ENCODE results near the gene TMEM183A. TPM values are rescaled to one million over a fixed set of nuclear protein-coding genes. Genes with fewer than 3 reads are reported as not detected.
"Not testable (repeated sequence)": the region's sequence is repeated elsewhere in the genome, so short reads cannot be mapped to it uniquely, and the experiment has no call there.

Gene TMEM183A
- total RNA-seq, 1 donor from 2014 or later: 74.3 TPM

DNA sequence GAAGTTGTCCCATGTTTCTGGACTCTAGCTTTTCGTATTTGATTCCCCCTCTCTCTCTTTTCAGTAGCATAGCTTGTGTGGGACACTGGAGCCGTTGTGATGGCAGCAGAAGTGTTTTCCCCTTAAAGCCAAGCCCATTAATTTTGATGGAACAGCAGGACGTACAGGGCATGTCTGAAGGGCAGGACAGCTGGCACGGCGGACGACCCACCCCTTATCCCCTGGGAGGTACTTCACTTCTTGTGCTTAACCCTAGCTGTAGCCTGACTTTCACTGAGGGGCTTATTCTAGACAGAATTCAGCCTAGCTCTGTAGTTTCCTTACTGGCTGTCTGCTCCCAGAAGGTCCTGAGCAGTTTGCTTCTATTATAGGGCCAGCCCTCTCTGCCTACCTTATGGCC lies 10.5 kb downstream of the TMEM183A start:
- peaks cover 23% of the 10 kb centered on the region for H3K36me3 Mint-ChIP-seq (ENCODE audit: insufficient read depth)
- no peak for DNase-seq (ENCODE audit: low spot score, unreplicated experiment)
- H3K27me3 Mint-ChIP-seq: no peaks in the 10 kb centered on the region

DNA sequence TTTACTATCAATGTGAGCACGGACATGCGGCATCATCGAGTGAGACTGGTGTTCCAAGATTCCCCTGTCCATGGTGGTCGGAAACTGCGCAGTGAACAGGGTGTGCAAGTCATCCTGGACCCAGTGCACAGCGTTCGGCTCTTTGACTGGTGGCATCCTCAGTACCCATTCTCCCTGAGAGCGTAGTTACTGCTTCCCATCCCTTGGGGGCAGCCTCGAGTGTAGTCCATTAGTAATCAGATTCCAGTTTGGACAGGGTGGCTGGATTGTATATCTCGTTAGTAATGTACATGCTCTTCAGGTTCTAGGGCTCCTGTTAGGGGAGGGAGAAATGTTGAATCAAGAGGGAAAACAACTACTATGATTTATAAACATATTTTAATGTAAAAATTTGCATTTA lies 15.7 kb downstream of the TMEM183A start:
- not testable (repeated sequence) for H3K4me1 Mint-ChIP-seq (ENCODE audit: low read depth); H3K4me3 Mint-ChIP-seq (ENCODE audit: low read depth); DNase-seq (ENCODE audit: low spot score, unreplicated experiment); H3K27ac Mint-ChIP-seq; H3K9me3 Mint-ChIP-seq (ENCODE audit: low read depth)
- Mint-ChIP-seq H3K27me3 (peaks cover 17% of the 10 kb centered on the region), H3K36me3 (ENCODE audit: insufficient read depth) (peaks cover 24% of the 10 kb centered on the region)

More for the DNA sequence above, 10.5 kb downstream of the TMEM183A start:
- H3K9me3 Mint-ChIP-seq (ENCODE audit: low read depth): no peaks in the 10 kb centered on the region
- H3K4me1 Mint-ChIP-seq (ENCODE audit: low read depth): no peaks in the 10 kb centered on the region
- no peak overlapping the region for H3K27ac Mint-ChIP-seq
- TF ChIP-seq, protein P1, sequence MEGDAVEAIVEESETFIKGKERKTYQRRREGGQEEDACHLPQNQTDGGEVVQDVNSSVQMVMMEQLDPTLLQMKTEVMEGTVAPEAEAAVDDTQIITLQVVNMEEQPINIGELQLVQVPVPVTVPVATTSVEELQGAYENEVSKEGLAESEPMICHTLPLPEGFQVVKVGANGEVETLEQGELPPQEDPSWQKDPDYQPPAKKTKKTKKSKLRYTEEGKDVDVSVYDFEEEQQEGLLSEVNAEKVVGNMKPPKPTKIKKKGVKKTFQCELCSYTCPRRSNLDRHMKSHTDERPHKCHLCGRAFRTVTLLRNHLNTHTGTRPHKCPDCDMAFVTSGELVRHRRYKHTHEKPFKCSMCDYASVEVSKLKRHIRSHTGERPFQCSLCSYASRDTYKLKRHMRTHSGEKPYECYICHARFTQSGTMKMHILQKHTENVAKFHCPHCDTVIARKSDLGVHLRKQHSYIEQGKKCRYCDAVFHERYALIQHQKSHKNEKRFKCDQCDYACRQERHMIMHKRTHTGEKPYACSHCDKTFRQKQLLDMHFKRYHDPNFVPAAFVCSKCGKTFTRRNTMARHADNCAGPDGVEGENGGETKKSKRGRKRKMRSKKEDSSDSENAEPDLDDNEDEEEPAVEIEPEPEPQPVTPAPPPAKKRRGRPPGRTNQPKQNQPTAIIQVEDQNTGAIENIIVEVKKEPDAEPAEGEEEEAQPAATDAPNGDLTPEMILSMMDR (IDR thresholded peaks at IDR 0.05; ENCODE audit: unreplicated experiment): no peak
- no peak overlapping the region for H3K4me3 Mint-ChIP-seq (ENCODE audit: low read depth)

DNA sequence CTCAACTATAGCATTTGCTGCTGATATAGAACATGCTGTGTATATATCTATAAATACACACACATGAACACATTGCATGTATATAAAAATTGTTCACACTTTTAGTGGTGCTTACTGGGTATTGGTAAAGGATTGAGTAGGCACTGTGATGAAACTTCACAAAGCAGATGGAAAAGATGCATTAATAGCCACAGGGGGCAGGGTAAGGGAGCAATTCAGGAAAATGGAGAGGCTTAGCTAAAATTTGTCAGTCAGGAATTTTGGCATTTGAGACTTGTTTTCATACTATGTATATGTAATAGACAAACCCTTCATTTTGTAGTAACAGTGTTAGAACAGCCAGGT lies 18.5 kb downstream of the TMEM183A start:
- H3K4me3 Mint-ChIP-seq (ENCODE audit: low read depth): peak overlapping the region; percentile 13
- peaks cover 21% of the 10 kb centered on the region for H3K36me3 Mint-ChIP-seq (ENCODE audit: insufficient read depth)
- peaks cover 2% of the 10 kb centered on the region for H3K4me1 Mint-ChIP-seq (ENCODE audit: low read depth)
- DNase-seq (ENCODE audit: low spot score, unreplicated experiment): no peak
- peaks cover 41% of the 10 kb centered on the region for H3K27me3 Mint-ChIP-seq
- TF ChIP-seq, protein P1 (IDR thresholded peaks at IDR 0.05; ENCODE audit: unreplicated experiment): no peak
- H3K9me3 Mint-ChIP-seq (ENCODE audit: low read depth): peaks cover 6% of the 10 kb centered on the region
- H3K27ac Mint-ChIP-seq: no peak overlapping the region

DNA sequence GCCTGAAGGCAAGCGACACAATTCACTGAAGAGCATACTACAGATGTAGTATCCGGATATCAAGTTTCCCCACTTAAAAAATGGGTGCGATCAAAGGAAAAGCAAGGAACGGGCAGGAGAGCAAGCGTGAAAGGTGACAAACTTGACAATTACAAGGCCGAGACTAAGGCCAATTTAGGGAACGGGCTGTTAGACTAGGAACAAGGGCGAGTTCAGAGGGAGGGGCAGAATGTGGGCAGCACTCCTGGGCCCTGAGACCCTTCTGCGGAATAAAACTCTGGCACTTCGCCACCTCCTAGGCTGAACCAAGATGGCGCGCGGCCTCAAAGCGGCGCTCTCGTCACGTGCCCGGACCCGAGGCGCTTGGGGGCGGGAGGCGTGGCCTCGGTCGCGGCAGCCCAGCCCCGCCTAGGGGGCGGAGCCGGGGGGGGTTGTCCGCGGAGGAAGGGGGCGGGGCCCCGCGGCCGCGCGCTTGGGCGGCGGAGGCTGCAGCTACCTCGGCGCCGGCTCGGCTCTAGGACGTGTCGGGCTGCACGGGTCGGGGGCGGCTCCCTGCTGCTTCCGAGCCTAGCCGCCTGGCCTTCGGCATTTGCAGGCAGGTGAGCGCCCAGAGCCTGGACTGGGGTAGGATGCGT lies 19.0 kb downstream of the TMEM183A start, which contains the start of gene PPFIA4:
TSS of gene PPFIA4 (plus strand) at position 461 of the 635 bp plus-strand sequence. CDS start 12,518 bp downstream, outside the sequence.
- Mint-ChIP-seq H3K9me3 (ENCODE audit: low read depth) (peaks cover 6% of the 10 kb centered on the region), H3K27me3 (peaks cover 46% of the 10 kb centered on the region), H3K4me1 (ENCODE audit: low read depth) (peaks cover 2% of the 10 kb centered on the region), H3K27ac (peak within 1 kb of the TSS; percentile 29), H3K36me3 (ENCODE audit: insufficient read depth) (peaks cover 19% of the 10 kb centered on the region), H3K4me3 (ENCODE audit: low read depth) (peak within 1 kb of the TSS; percentile 66)
- TF ChIP-seq, protein P1 (IDR thresholded peaks at IDR 0.05; ENCODE audit: unreplicated experiment): no peak
- peak; percentile 79 for DNase-seq (ENCODE audit: low spot score, unreplicated experiment)

DNA sequence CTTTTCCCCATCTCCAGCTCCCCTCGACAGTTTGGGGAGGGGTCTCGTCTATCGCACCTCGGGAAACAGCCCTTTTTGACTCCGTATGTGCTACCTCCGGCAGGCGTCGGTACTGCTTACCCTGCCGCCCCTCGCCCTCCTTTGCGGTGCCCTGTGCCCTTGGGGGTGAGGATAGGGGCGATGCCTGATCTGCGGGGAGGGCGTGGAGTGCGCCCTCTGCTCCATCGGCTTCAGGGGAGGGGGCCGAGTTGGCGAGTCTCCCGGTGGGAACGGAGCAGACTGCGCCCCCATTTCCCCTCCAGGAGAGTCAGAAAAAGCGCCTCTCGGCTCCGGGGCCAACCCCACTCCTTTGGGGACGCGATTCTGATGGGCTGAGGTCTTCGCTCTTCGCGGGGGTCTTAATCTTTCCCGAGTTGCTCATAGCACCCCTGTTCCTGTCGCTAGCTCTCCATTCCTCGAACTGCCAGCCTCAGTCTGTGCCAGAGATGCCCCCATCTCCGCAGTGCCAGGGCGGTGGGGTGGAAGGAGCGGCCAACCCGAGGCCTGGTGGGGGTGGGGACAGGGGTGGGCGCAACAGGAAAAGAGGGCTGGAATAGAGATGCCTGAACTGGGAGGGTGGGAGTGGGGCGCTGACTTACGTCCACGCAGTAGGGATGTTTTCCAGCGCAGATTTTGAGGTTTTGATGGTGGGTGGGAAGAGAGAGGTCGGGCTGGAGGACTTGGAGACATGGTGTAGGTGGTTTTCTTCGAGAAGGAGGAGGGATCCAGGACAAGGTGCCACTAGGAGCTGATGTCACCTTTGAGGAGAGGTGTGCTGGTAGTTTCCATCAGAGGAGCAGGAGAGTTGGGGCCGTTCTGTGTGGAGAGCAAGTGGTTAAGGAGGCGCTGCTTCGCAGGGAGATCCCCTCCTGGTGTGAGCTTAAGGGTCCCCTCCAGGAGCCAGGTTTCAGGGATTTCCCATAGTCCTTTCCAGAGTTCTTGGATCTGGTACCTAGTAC lies 19.8 kb downstream of the TMEM183A start:
- H3K27me3 Mint-ChIP-seq: peaks cover 53% of the 10 kb centered on the region
- H3K27ac Mint-ChIP-seq: peak overlapping the region; percentile 29
- peaks cover 15% of the 10 kb centered on the region for H3K36me3 Mint-ChIP-seq (ENCODE audit: insufficient read depth)
- H3K4me1 Mint-ChIP-seq (ENCODE audit: low read depth): peaks cover 2% of the 10 kb centered on the region
- DNase-seq (ENCODE audit: low spot score, unreplicated experiment): no peak
- H3K9me3 Mint-ChIP-seq (ENCODE audit: low read depth): peaks cover 6% of the 10 kb centered on the region
- TF ChIP-seq, protein P1 (IDR thresholded peaks at IDR 0.05; ENCODE audit: unreplicated experiment): no peak
- peak overlapping the region; percentile 66 for H3K4me3 Mint-ChIP-seq (ENCODE audit: low read depth)
